Peyer's patch (tissue), 4 donors: ENCODE data around the gene SAPCD2. TPM values are rescaled to one million over a fixed set of nuclear protein-coding genes. Genes with fewer than 3 reads are reported as not detected.

Source experiments
- DNase-seq, 3 donors: peaks; one replicate each; pipeline ENCODE4 v3.0.0-alpha.2; 2017 to 2019
- H3K27ac ChIP-seq, 4 donors: fragments of 200-600 bp; sonication (generic); one replicate each; pipeline ENCODE4 v1.5.1; 2016 to 2019
- H3K27me3 ChIP-seq, 2 donors: fragments of 200-600 bp; sonication (generic); one replicate each; pipeline ENCODE4 v1.5.1; 2019
- H3K36me3 ChIP-seq, 3 donors: fragments of 200-600 bp; sonication (generic); one replicate each; pipeline ENCODE4 v1.5.1; 2016 to 2019
- H3K4me1 ChIP-seq, 4 donors: fragments of 200-600 bp; sonication (generic); one replicate each; pipeline ENCODE4 v1.5.1; 2016 to 2019
- H3K4me3 ChIP-seq, 4 donors: fragments of 200-600 bp; sonication (generic); 1 replicate in 3 of 4; 2 replicates in 1 of 4; pipeline ENCODE4 v1.5.1; 2016 to 2019; ENCODE audit warnings: mild to moderate bottlenecking in 1 of 4
- H3K9me3 ChIP-seq, 4 donors: fragments of 200-600 bp; sonication (generic); one replicate each; pipeline ENCODE4 v1.5.1; 2016 to 2019; ENCODE audit warnings: mild to moderate bottlenecking in 1 of 4
- POLR2A ChIP-seq, 2 donors: fragments of 450-650 bp; IDR thresholded peaks; one replicate each; pipeline ENCODE4 v1.5.1; 2017; ENCODE audit warnings: antibody characterized with exemption in 2 of 2, mild to moderate bottlenecking in 2 of 2, moderate library complexity in 2 of 2
- total RNA-seq, 4 donors: library from RNA; depleted of rRNA; stranded (reverse); fragments of >200 nt; gene quantifications; one replicate each; pipeline ENCODE4 v1.1.0, GENCODE V29; 2016
- TF ChIP-seq, protein P1 (sequence below), 6 experiments: fragments of 450-650 bp in 4 of 6; fragments of 200-600 bp in 2 of 6; sonication (generic) in 1 of 6; IDR thresholded peaks; one replicate each; pipeline ENCODE4 v1.5.1; 2017 to 2019; ENCODE audit warnings: antibody characterized with exemption in 6 of 6, mild to moderate bottlenecking in 3 of 6, moderate library complexity in 1 of 6

Gene SAPCD2
- total RNA-seq, 4 donors from 2014 or later = 5.6 to 12.4 (median 7.9) TPM

DNA sequence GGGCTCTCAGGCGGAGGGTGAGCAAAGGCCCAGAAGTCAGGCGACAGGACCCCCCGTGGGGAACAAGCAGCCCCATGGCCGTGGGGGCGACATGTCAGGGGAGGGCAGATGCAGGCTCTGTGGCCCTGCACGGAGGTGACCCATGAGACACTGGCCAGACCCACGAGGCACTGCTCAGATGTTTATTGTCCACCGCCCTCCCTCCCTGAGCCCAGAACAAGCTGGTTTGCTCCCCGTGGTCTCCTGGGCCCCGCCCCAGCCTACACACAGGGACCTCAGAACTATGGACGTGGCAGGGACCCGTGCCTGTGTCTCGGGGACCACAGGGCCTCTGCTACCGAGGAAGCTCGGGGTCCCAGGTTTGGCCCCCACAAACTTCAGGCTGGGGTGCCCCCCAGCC is 40.4 kb downstream of the SAPCD2 start:
- TF ChIP-seq POLR2A (IDR thresholded peaks at IDR 0.05) = no peak
- TF ChIP-seq, protein P1, sequence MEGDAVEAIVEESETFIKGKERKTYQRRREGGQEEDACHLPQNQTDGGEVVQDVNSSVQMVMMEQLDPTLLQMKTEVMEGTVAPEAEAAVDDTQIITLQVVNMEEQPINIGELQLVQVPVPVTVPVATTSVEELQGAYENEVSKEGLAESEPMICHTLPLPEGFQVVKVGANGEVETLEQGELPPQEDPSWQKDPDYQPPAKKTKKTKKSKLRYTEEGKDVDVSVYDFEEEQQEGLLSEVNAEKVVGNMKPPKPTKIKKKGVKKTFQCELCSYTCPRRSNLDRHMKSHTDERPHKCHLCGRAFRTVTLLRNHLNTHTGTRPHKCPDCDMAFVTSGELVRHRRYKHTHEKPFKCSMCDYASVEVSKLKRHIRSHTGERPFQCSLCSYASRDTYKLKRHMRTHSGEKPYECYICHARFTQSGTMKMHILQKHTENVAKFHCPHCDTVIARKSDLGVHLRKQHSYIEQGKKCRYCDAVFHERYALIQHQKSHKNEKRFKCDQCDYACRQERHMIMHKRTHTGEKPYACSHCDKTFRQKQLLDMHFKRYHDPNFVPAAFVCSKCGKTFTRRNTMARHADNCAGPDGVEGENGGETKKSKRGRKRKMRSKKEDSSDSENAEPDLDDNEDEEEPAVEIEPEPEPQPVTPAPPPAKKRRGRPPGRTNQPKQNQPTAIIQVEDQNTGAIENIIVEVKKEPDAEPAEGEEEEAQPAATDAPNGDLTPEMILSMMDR (IDR thresholded peaks at IDR 0.05) = no peak
- DNase-seq = no peak
- no peaks in the 10 kb centered on the region for H3K36me3 ChIP-seq
- H3K4me3 ChIP-seq = peak overlapping the region in 1 of 4 donors; percentile 24
- no peaks in the 10 kb centered on the region for H3K27me3 ChIP-seq
- no peaks in the 10 kb centered on the region for H3K9me3 ChIP-seq
- peaks cover 14 to 73% (median 56%) of the 10 kb centered on the region in 4 donors for H3K4me1 ChIP-seq
- H3K27ac ChIP-seq = peak overlapping the region in 1 of 4 donors; percentile 78

DNA sequence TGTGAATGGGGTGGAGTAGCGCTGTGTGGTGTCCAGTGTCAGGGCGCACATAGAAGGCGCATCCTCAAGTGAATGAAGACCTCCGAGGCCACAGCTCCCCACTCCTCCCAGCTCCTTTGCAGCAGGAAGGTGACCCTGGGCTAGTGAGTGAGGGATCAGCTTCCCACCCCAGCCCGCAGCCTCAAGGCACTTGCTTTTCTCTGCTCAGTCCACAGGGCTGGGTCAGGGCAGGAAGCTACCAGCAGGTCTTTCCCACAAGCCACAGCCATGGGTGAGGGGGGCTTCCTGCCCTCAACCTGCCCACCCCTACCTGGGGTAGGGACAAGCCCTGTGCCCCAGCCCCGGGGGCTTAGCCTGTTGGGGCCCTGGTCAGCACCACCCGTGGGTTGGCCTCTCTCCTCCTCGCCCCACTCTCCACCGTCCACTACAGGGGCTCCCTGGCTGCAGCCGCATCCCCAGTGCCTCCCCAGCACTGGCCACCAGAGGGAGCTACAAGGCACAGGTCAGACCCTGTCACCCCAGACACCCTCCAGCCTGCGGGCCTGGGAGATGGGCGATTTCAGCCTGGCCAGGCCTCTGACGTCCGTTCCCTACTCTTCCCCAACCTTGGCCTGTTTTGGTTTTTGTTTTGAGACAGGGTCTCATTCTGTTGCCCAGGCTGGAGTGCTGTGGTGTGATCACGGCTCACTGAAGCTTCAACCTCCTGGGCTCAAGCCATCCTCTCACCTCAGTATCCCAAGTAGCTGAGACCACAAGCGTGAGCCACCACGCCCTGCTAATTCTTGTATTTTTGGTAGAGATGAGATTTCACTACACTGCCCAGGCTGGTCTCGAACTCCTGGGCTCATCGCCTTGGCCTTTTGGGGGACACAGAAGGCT is 41.1 kb downstream of the SAPCD2 start:
- H3K9me3 ChIP-seq = no peaks in the 10 kb centered on the region
- H3K27me3 ChIP-seq = no peaks in the 10 kb centered on the region
- H3K27ac ChIP-seq = peak overlapping the region in 3 of 4 donors; percentile 69 to 78 (median 72)
- DNase-seq = peak; percentile 82 to 91 (median 85)
- no peaks in the 10 kb centered on the region for H3K36me3 ChIP-seq
- H3K4me3 ChIP-seq = peak overlapping the region; percentile 50 to 86 (median 74)
- TF ChIP-seq, protein P1 (IDR thresholded peaks at IDR 0.05) = peak; percentile 68 to 84 (median 78)
- TF ChIP-seq POLR2A (IDR thresholded peaks at IDR 0.05) = no peak
- H3K4me1 ChIP-seq = peaks cover 14 to 67% (median 49%) of the 10 kb centered on the region in 4 donors

DNA sequence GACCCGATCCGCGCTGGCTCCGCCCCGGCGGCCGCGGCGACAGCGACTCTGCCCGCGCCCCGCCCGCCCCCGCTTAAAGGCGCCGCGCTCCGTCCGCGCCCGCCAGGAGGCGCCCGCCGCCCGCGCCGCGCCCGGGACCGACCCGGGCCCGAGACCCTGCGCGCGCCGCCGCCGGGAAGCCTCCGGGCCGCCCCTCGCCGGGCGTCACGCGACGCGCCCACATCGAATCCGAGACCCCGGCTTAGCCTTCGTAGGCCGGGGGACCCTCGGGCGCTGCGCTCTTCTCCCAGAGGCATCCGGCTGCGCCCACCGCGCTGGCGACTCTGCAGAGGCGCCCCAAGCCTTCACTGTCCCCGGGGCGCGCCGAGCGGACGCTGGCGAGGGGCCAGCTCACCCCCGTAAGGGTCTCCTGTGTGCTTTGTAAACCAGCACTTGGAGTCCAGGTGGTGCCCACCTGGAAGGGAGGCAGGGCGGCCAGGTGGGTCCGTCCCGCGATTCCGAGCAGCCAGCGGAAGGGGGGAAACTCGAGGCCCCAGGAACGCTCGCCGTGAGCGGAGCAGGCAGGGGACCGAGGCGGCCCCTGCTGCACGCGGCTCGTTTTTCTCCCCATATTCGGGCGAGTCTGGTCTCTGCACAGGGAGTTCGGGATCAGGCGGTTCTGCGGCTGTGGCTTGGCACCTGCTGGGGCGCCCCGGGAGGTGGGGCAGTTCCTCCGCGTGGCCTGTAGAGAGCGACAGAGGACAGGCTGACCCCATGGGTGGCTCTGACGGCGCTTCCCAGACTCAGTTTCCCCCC is 41.9 kb downstream of the SAPCD2 start:
- DNase-seq = peak; percentile 75 to 87 (median 85)
- Histone ChIP-seq H3K27ac (peak overlapping the region; percentile 53 to 78 (median 70)), H3K27me3 (no peaks in the 10 kb centered on the region), H3K4me3 (peak overlapping the region; percentile 50 to 86 (median 74)), H3K36me3 (no peaks in the 10 kb centered on the region), H3K9me3 (no peaks in the 10 kb centered on the region), H3K4me1 (peaks cover 14 to 71% (median 48%) of the 10 kb centered on the region in 4 donors)
- no peak for TF ChIP-seq POLR2A (IDR thresholded peaks at IDR 0.05)
- TF ChIP-seq, protein P1 (IDR thresholded peaks at IDR 0.05) = peak; percentile 46 to 68 (median 62)

DNA sequence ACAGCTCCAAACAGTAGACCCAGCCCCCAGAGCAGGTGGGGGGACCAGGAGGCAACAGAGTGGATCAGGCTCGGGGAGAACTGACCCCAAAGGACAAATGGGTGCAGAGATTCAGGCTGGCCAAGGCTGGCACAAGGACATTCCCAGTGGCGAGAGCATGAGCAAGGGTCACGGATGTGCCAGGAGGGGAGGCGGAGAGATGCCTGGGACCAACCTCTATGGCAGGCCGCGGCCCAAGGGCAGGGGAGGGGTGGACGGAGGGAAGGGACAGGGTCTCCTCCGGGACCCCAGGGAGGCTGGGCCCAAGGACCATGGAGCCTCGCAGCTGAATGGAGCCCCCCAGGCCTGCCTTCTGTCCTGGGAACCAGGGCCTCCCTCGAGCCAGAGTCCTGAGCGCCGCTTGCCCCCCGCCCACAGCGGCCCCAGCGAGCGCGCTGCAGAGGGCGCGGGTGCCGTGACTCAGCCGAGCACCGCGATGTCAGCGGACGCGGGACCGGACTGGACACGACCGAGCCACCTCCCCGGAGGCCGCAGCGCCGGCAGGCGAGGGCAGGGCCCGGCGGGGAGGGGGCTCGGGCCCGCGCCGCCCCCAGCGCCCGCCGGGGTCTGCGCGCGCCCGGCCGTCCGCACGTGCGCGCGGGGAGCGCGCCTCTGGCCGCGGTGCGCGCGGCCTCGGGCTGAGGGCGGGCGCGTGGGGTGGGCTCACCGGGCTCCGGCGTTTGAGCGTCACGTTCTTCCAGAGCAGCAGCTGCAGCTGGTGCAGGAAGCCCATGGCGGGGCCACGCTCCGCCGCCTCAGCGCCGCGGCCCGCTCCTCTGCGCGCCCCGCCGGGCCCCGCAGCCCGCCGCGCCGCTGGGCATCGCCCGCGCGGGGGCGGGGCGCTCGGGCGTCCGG is 42.7 kb downstream of the SAPCD2 start, which contains the start of gene ABCA2:
Gene ABCA2 (minus strand): TSS at position 869 of the 894 bp plus-strand sequence. CDS start 97 bp downstream, at position 772.
- H3K4me1 ChIP-seq = peaks cover 21 to 80% (median 46%) of the 10 kb centered on the region in 4 donors

More for the DNA sequence above, 42.7 kb downstream of the SAPCD2 start, which contains the start of gene ABCA2:
- Histone ChIP-seq H3K27me3 (no peaks in the 10 kb centered on the region), H3K27ac (peak within 1 kb of the TSS; percentile 53 to 78 (median 70)), H3K9me3 (no peaks in the 10 kb centered on the region), H3K4me3 (peak within 1 kb of the TSS; percentile 50 to 86 (median 74)), H3K36me3 (no peaks in the 10 kb centered on the region)
- no peak for TF ChIP-seq POLR2A (IDR thresholded peaks at IDR 0.05)
- TF ChIP-seq, protein P1 (IDR thresholded peaks at IDR 0.05) = no peak
- DNase-seq = no peak
